ENCODE data around the gene LRRN1. TPM values are rescaled to one million over a fixed set of nuclear protein-coding genes. Genes with fewer than 3 reads are reported as not detected.
"Not testable (repeated sequence)": the region's sequence is repeated elsewhere in the genome, so short reads cannot be mapped to it uniquely, and the experiment has no call there.

LRRN1 gene
- total RNA-seq, 1 donor from 2014 or later: 1.00 TPM

DNA sequence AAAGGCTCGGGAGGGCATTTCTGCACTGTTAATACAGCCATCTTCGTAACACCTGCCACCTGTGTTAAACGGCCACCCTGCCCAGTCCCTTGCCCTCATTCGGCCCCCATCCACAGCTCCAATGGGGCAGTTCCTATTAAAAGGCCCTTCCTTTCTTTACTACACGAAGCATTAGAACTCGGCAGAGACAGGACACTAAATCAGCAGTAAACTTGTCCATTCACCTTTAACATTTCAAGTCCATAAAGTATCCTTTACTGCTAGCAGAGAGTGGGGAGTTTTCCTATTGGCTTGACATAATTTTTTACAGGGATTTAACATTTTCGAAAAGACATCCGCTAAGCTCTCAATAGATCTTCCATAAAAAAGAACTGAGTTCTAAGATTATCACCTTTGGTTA is 76.3 kb downstream of the LRRN1 start:
- no peak overlapping the region for H3K27ac Mint-ChIP-seq
- no peak for ATAC-seq (ENCODE audit: low read depth)

DNA sequence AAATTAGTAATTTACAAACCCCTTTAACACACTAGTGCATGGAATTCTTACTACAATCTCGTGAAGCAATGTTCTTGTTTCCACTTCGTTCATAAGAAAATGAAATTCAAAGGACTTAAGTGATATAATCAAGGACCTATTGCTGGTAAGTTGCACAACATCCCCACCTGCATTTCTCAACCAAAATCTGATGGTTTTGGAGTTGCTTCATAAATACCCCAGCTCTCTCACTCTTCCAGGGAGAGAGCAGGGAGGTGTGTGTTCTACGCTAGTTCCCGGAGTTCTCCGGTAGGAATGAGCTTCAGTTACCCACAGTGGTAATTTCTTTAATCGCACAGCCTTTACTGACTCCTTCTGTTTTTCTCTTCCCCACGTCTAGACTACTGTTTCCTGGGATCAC is 81.8 kb downstream of the LRRN1 start:
- DNase-seq (no peak), ATAC-seq (ENCODE audit: low read depth) (no peak)
- ChIA-PET CTCF (no interaction called here), POLR2A (no interaction called here)
- no peaks in the 10 kb centered on the region for H3K4me1 Mint-ChIP-seq
- intact Hi-C loops (cut with micrococcal nuclease): no loop called here
- H3K36me3 Mint-ChIP-seq (ENCODE audit: low read depth): no peaks in the 10 kb centered on the region
- H3K9me3 Mint-ChIP-seq: no peaks in the 10 kb centered on the region
- no peaks in the 10 kb centered on the region for H3K27me3 Mint-ChIP-seq
- no peak overlapping the region for H3K4me3 Mint-ChIP-seq
- TF ChIP-seq, protein P1, sequence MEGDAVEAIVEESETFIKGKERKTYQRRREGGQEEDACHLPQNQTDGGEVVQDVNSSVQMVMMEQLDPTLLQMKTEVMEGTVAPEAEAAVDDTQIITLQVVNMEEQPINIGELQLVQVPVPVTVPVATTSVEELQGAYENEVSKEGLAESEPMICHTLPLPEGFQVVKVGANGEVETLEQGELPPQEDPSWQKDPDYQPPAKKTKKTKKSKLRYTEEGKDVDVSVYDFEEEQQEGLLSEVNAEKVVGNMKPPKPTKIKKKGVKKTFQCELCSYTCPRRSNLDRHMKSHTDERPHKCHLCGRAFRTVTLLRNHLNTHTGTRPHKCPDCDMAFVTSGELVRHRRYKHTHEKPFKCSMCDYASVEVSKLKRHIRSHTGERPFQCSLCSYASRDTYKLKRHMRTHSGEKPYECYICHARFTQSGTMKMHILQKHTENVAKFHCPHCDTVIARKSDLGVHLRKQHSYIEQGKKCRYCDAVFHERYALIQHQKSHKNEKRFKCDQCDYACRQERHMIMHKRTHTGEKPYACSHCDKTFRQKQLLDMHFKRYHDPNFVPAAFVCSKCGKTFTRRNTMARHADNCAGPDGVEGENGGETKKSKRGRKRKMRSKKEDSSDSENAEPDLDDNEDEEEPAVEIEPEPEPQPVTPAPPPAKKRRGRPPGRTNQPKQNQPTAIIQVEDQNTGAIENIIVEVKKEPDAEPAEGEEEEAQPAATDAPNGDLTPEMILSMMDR (IDR thresholded peaks at IDR 0.05): no peak
- H3K27ac Mint-ChIP-seq: no peak overlapping the region

More for the DNA sequence above, 76.3 kb downstream of the LRRN1 start:
- intact Hi-C loops (cut with micrococcal nuclease): no loop called here
- TF ChIP-seq, protein P1 (IDR thresholded peaks at IDR 0.05): no peak
- Mint-ChIP-seq H3K36me3 (ENCODE audit: low read depth) (no peaks in the 10 kb centered on the region), H3K27me3 (no peaks in the 10 kb centered on the region), H3K4me1 (no peaks in the 10 kb centered on the region), H3K4me3 (no peak overlapping the region), H3K9me3 (no peaks in the 10 kb centered on the region)
- POLR2A ChIA-PET: no interaction called here
- DNase-seq: no peak
- CTCF ChIA-PET: no interaction called here

DNA sequence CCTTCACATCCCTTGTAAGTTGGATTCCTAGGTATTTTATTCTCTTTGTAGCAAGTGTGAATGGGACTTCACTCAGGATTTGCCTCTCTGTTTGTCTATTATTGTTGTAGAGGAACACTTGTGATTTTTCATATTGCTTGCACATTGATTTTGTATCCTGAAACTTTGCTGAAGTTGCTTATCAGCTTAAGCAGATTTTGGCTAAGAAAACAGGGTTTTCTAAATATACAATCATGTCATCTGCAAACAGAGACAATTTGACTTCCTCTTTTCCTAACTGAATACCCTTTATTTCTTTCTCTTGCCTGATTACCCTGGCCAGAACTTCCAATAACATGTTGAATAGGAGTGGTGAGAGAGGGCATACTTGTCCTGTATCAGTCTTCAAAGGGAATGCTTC is 88.1 kb downstream of the LRRN1 start:
- CTCF ChIA-PET; H3K36me3 Mint-ChIP-seq (ENCODE audit: low read depth); H3K27ac Mint-ChIP-seq; intact Hi-C loops (cut with micrococcal nuclease); ATAC-seq (ENCODE audit: low read depth); H3K27me3 Mint-ChIP-seq; POLR2A ChIA-PET; DNase-seq; H3K4me1 Mint-ChIP-seq; H3K4me3 Mint-ChIP-seq: not testable (repeated sequence)
- H3K9me3 Mint-ChIP-seq: peaks cover 16% of the 10 kb centered on the region

DNA sequence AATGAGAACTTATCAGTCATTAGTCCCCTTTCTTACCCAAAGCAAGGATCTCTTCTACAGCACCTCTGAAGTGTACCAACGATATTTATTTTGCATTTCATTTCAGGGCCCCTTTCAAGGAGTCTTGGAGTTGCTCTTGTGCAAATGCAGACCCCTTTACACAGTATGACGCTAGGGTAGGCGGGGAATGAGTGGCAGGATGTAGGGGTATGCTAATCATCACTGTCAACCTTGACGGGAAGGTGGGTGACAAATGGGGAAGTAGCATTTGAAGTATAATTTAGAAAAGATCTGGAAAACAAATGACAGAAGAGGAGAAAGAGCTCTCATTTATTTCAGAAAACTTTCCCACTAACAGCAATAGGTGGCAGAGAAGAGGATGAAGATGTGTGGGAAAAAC is 94.4 kb downstream of the LRRN1 start:
- H3K27me3 Mint-ChIP-seq: no peaks in the 10 kb centered on the region
- CTCF ChIA-PET: no interaction called here
- peaks cover 11% of the 10 kb centered on the region for H3K9me3 Mint-ChIP-seq
- DNase-seq (no peak), ATAC-seq (ENCODE audit: low read depth) (no peak)
- no peaks in the 10 kb centered on the region for H3K36me3 Mint-ChIP-seq (ENCODE audit: low read depth)
- peaks cover 6% of the 10 kb centered on the region for H3K4me1 Mint-ChIP-seq
- TF ChIP-seq, protein P1 (IDR thresholded peaks at IDR 0.05): no peak
- intact Hi-C loops (cut with micrococcal nuclease): no loop called here
- POLR2A ChIA-PET: no interaction called here
- no peak overlapping the region for H3K27ac Mint-ChIP-seq
- H3K4me3 Mint-ChIP-seq: no peak overlapping the region
